ENCODE measurements around the gene CSF3. TPM values are rescaled to one million over a fixed set of nuclear protein-coding genes. Genes with fewer than 3 reads are reported as not detected.

The CSF3 gene
- 0.04 TPM for polyA plus RNA-seq (2013, experiment 1 of 2)
- polyA plus RNA-seq (2013, experiment 2 of 2), result 0.04 TPM

DNA sequence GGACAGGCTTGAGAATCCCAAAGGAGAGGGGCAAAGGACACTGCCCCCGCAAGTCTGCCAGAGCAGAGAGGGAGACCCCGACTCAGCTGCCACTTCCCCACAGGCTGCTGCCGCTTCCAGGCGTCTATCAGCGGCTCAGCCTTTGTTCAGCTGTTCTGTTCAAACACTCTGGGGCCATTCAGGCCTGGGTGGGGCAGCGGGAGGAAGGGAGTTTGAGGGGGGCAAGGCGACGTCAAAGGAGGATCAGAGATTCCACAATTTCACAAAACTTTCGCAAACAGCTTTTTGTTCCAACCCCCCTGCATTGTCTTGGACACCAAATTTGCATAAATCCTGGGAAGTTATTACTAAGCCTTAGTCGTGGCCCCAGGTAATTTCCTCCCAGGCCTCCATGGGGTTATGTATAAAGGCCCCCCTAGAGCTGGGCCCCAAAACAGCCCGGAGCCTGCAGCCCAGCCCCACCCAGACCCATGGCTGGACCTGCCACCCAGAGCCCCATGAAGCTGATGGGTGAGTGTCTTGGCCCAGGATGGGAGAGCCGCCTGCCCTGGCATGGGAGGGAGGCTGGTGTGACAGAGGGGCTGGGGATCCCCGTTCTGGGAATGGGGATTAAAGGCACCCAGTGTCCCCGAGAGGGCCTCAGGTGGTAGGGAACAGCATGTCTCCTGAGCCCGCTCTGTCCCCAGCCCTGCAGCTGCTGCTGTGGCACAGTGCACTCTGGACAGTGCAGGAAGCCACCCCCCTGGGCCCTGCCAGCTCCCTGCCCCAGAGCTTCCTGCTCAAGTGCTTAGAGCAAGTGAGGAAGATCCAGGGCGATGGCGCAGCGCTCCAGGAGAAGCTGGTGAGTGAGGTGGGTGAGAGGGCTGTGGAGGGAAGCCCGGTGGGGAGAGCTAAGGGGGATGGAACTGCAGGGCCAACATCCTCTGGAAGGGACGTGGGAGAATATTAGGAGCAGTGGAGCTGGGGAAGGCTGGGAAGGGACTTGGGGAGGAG lies at the start of gene CSF3:
Gene CSF3 (plus strand): TSS at position 436 of the 993 bp plus-strand sequence. CDS start 35 bp downstream, at position 471.
- H3K27me3 ChIP-seq (ENCODE audit: insufficient read depth, low read length, poor library complexity), result no peaks in the 10 kb centered on the region
- peaks cover 2% of the 10 kb centered on the region for H3K36me3 ChIP-seq (ENCODE audit: control insufficient read depth, insufficient read depth, low read length)
- peak within 1 kb of the TSS; percentile 42 for H3K56ac ChIP-seq (ENCODE audit: low read length)
- H4K5ac ChIP-seq (ENCODE audit: low read length), result no peak within 1 kb of the TSS
- WGBS (ENCODE audit: extremely low coverage, insufficient coverage, low lambda C conversion rate), result no CpG with 5 or more reads among the region's 20 CpGs
- H3K23ac ChIP-seq (ENCODE audit: low read length), result no peak within 1 kb of the TSS
- no peak within 1 kb of the TSS for H3K4ac ChIP-seq (ENCODE audit: low read depth, low read length)
- no peak within 1 kb of the TSS for H3K4me3 ChIP-seq (ENCODE audit: low read length)
- H2AK5ac ChIP-seq (ENCODE audit: low read length), result no peak within 1 kb of the TSS
- H3K9ac ChIP-seq (ENCODE audit: low read length), result no peak within 1 kb of the TSS
- no peaks in the 10 kb centered on the region for H3K79me1 ChIP-seq (ENCODE audit: low read length)
- no peak for DNase-seq
- H2BK120ac ChIP-seq (ENCODE audit: low read depth, low read length), result no peak within 1 kb of the TSS
- H3K4me1 ChIP-seq (ENCODE audit: control insufficient read depth, low read depth, low read length), result peaks cover 3% of the 10 kb centered on the region
- H2BK15ac ChIP-seq (replicated peaks; ENCODE audit: low read depth), result no peak within 1 kb of the TSS
- no peak within 1 kb of the TSS for H3K4me2 ChIP-seq (ENCODE audit: low read length)
- no peak within 1 kb of the TSS for H4K8ac ChIP-seq (ENCODE audit: low read depth, low read length)
- H3K27ac ChIP-seq (ENCODE audit: low read depth, low read length), result no peak within 1 kb of the TSS
- H3K79me2 ChIP-seq (ENCODE audit: control insufficient read depth, insufficient read depth, low read length), result no peaks in the 10 kb centered on the region
- H2BK5ac ChIP-seq (ENCODE audit: low read length), result no peak within 1 kb of the TSS
- no peak within 1 kb of the TSS for H3K18ac ChIP-seq (ENCODE audit: low read length)

- Histone ChIP-seq H4K8ac (ENCODE audit: low read depth, low read length) (no peak overlapping the region), H2BK5ac (ENCODE audit: low read length) (no peak overlapping the region), H3K27ac (ENCODE audit: low read depth, low read length) (no peak overlapping the region), H3K36me3 (ENCODE audit: control insufficient read depth, insufficient read depth, low read length) (no peaks in the 10 kb centered on the region), H2BK120ac (ENCODE audit: low read depth, low read length) (no peak overlapping the region), H2BK15ac (replicated peaks; ENCODE audit: low read depth) (no peak overlapping the region), H3K4me2 (ENCODE audit: low read length) (no peak overlapping the region), H3K23ac (ENCODE audit: low read length) (no peak overlapping the region), H4K5ac (ENCODE audit: low read length) (no peak overlapping the region), H3K79me2 (ENCODE audit: control insufficient read depth, insufficient read depth, low read length) (no peaks in the 10 kb centered on the region), H3K9ac (ENCODE audit: low read length) (no peak overlapping the region), H3K27me3 (ENCODE audit: insufficient read depth, low read length, poor library complexity) (no peaks in the 10 kb centered on the region), H3K4me1 (ENCODE audit: control insufficient read depth, low read depth, low read length) (no peaks in the 10 kb centered on the region), H3K79me1 (ENCODE audit: low read length) (no peaks in the 10 kb centered on the region), H3K4ac (ENCODE audit: low read depth, low read length) (no peak overlapping the region), H3K18ac (ENCODE audit: low read length) (no peak overlapping the region), H3K56ac (ENCODE audit: low read length) (no peak overlapping the region), H3K4me3 (ENCODE audit: low read length) (no peak overlapping the region), H2AK5ac (ENCODE audit: low read length) (no peak overlapping the region)
- WGBS (ENCODE audit: extremely low coverage, insufficient coverage, low lambda C conversion rate), result no CpG with 5 or more reads among the region's 6 CpGs
- DNase-seq, result no peak
These were observed 48.5 kb upstream of the CSF3 start for GRCh38 chr17:39966771-39967170.

GRCh38 chr17:39968761-39969160 lies 46.5 kb upstream of the CSF3 start:
- H3K9ac ChIP-seq (ENCODE audit: low read length), result no peak overlapping the region
- H3K79me2 ChIP-seq (ENCODE audit: control insufficient read depth, insufficient read depth, low read length), result no peaks in the 10 kb centered on the region
- H3K4ac ChIP-seq (ENCODE audit: low read depth, low read length), result no peak overlapping the region
- no peak overlapping the region for H4K5ac ChIP-seq (ENCODE audit: low read length)
- no peaks in the 10 kb centered on the region for H3K79me1 ChIP-seq (ENCODE audit: low read length)
- WGBS (ENCODE audit: extremely low coverage, insufficient coverage, low lambda C conversion rate), result no CpG with 5 or more reads among the region's 2 CpGs
- no peaks in the 10 kb centered on the region for H3K27me3 ChIP-seq (ENCODE audit: insufficient read depth, low read length, poor library complexity)
- no peak overlapping the region for H3K27ac ChIP-seq (ENCODE audit: low read depth, low read length)
- no peak overlapping the region for H3K23ac ChIP-seq (ENCODE audit: low read length)
- H3K56ac ChIP-seq (ENCODE audit: low read length), result no peak overlapping the region
- H3K18ac ChIP-seq (ENCODE audit: low read length), result no peak overlapping the region
- H2BK120ac ChIP-seq (ENCODE audit: low read depth, low read length), result no peak overlapping the region
- H2AK5ac ChIP-seq (ENCODE audit: low read length), result no peak overlapping the region
- H4K8ac ChIP-seq (ENCODE audit: low read depth, low read length), result no peak overlapping the region
- no peak overlapping the region for H2BK15ac ChIP-seq (replicated peaks; ENCODE audit: low read depth)
- no peaks in the 10 kb centered on the region for H3K36me3 ChIP-seq (ENCODE audit: control insufficient read depth, insufficient read depth, low read length)
- no peak overlapping the region for H2BK5ac ChIP-seq (ENCODE audit: low read length)
- no peak overlapping the region for H3K4me3 ChIP-seq (ENCODE audit: low read length)
- no peak for DNase-seq
- no peak overlapping the region for H3K4me2 ChIP-seq (ENCODE audit: low read length)
- H3K4me1 ChIP-seq (ENCODE audit: control insufficient read depth, low read depth, low read length), result no peaks in the 10 kb centered on the region

DNA sequence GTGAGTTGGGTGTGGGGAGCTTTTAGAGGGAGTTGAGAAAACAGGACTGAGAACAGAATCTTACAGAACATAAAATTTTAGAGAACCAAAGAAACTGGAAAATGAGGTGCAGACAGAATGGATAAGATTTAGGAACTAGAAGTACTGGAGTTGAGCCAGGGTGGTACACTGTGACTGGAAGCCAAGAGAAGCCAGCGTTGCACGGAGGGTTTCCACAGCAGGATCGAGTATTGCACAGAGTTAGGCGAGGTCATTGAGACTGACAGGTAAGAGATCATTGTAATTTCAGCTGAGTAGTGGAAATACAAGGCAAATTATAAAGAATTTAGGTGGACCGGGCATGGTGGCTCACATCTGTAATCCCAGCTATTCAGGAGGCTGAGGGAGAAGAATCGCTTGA lies 45.9 kb upstream of the CSF3 start:
- Histone ChIP-seq H3K27ac (ENCODE audit: low read depth, low read length) (no peak overlapping the region), H4K8ac (ENCODE audit: low read depth, low read length) (no peak overlapping the region), H3K4ac (ENCODE audit: low read depth, low read length) (no peak overlapping the region), H4K5ac (ENCODE audit: low read length) (no peak overlapping the region), H2BK120ac (ENCODE audit: low read depth, low read length) (no peak overlapping the region), H2BK5ac (ENCODE audit: low read length) (no peak overlapping the region), H3K27me3 (ENCODE audit: insufficient read depth, low read length, poor library complexity) (no peaks in the 10 kb centered on the region), H3K56ac (ENCODE audit: low read length) (no peak overlapping the region), H3K36me3 (ENCODE audit: control insufficient read depth, insufficient read depth, low read length) (no peaks in the 10 kb centered on the region), H3K23ac (ENCODE audit: low read length) (no peak overlapping the region), H3K79me1 (ENCODE audit: low read length) (no peaks in the 10 kb centered on the region), H2BK15ac (replicated peaks; ENCODE audit: low read depth) (no peak overlapping the region), H3K9ac (ENCODE audit: low read length) (no peak overlapping the region), H3K79me2 (ENCODE audit: control insufficient read depth, insufficient read depth, low read length) (no peaks in the 10 kb centered on the region), H3K18ac (ENCODE audit: low read length) (no peak overlapping the region), H3K4me3 (ENCODE audit: low read length) (no peak overlapping the region), H3K4me2 (ENCODE audit: low read length) (no peak overlapping the region), H2AK5ac (ENCODE audit: low read length) (no peak overlapping the region), H3K4me1 (ENCODE audit: control insufficient read depth, low read depth, low read length) (no peaks in the 10 kb centered on the region)
- no CpG with 5 or more reads among the region's 6 CpGs for WGBS (ENCODE audit: extremely low coverage, insufficient coverage, low lambda C conversion rate)
- no peak for DNase-seq

- H3K18ac ChIP-seq (ENCODE audit: low read length), result no peak overlapping the region
- no peaks in the 10 kb centered on the region for H3K79me2 ChIP-seq (ENCODE audit: control insufficient read depth, insufficient read depth, low read length)
- no peak overlapping the region for H3K27ac ChIP-seq (ENCODE audit: low read depth, low read length)
- H3K4ac ChIP-seq (ENCODE audit: low read depth, low read length), result no peak overlapping the region
- no peak overlapping the region for H2BK15ac ChIP-seq (replicated peaks; ENCODE audit: low read depth)
- H3K9ac ChIP-seq (ENCODE audit: low read length), result no peak overlapping the region
- H3K4me1 ChIP-seq (ENCODE audit: control insufficient read depth, low read depth, low read length), result no peaks in the 10 kb centered on the region
- no peaks in the 10 kb centered on the region for H3K27me3 ChIP-seq (ENCODE audit: insufficient read depth, low read length, poor library complexity)
- H3K4me2 ChIP-seq (ENCODE audit: low read length), result no peak overlapping the region
- no peaks in the 10 kb centered on the region for H3K36me3 ChIP-seq (ENCODE audit: control insufficient read depth, insufficient read depth, low read length)
- WGBS (ENCODE audit: extremely low coverage, insufficient coverage, low lambda C conversion rate), result no CpG with 5 or more reads among the region's 7 CpGs
- H3K56ac ChIP-seq (ENCODE audit: low read length), result no peak overlapping the region
- no peak overlapping the region for H4K5ac ChIP-seq (ENCODE audit: low read length)
- no peak overlapping the region for H4K8ac ChIP-seq (ENCODE audit: low read depth, low read length)
- H3K23ac ChIP-seq (ENCODE audit: low read length), result no peak overlapping the region
- no peaks in the 10 kb centered on the region for H3K79me1 ChIP-seq (ENCODE audit: low read length)
- H2BK120ac ChIP-seq (ENCODE audit: low read depth, low read length), result no peak overlapping the region
- no peak overlapping the region for H2AK5ac ChIP-seq (ENCODE audit: low read length)
- no peak for DNase-seq
- H3K4me3 ChIP-seq (ENCODE audit: low read length), result no peak overlapping the region
- no peak overlapping the region for H2BK5ac ChIP-seq (ENCODE audit: low read length)
These were observed 45.0 kb upstream of the CSF3 start for GRCh38 chr17:39970157-39970692.

Measured in mesendoderm (in vitro differentiated cells).